Measurements from ENCODE around the gene SENP8. TPM values are rescaled to one million over a fixed set of nuclear protein-coding genes. Genes with fewer than 3 reads are reported as not detected.

SENP8 gene
- total and polyA plus RNA-seq, 2 of the 13 experiments (the other 11 are each of a cell fraction or from before 2014, with no cell fraction given): 2.7 to 3.0 TPM

GRCh38 chr15:72155635-72156616, 37.7 kb downstream of the SENP8 start (continued):
- no peak for TF ChIP-seq SOX13 (IDR thresholded peaks at IDR 0.05)
- TF ChIP-seq SOX13 (CRISPR knock-in tag; conservative IDR thresholded peaks at IDR 0.05 in 1 of 2, IDR thresholded peaks at IDR 0.05 in 1 of 2): no peak
- TF ChIP-seq JARID2 (CRISPR knock-in tag; IDR thresholded peaks at IDR 0.05; ENCODE audit: insufficient replicate concordance): no peak
- no peak for TF ChIP-seq ZNF737 (CRISPR knock-in tag; IDR thresholded peaks at IDR 0.05; ENCODE audit: borderline replicate concordance)
- no peak for TF ChIP-seq SKIL (CRISPR knock-in tag; IDR thresholded peaks at IDR 0.05; ENCODE audit: borderline replicate concordance)
- no peak for TF ChIP-seq ETV6 (CRISPR knock-in tag; conservative IDR thresholded peaks at IDR 0.05)
- no peak for TF ChIP-seq ZBTB49 (CRISPR knock-in tag; IDR thresholded peaks at IDR 0.05; ENCODE audit: borderline replicate concordance)
- TF ChIP-seq ZSCAN29 (CRISPR knock-in tag; conservative IDR thresholded peaks at IDR 0.05): no peak
- TF ChIP-seq ATF7 (IDR thresholded peaks at IDR 0.05): no peak
- TF ChIP-seq ATF7 (CRISPR knock-in tag; IDR thresholded peaks at IDR 0.05): no peak
- TF ChIP-seq ZNF160 (CRISPR knock-in tag; IDR thresholded peaks at IDR 0.05): no peak
- no peak for TF ChIP-seq NR3C1 (CRISPR knock-in tag; IDR thresholded peaks at IDR 0.05)
- TF ChIP-seq ZNF577 (CRISPR knock-in tag; IDR thresholded peaks at IDR 0.05; ENCODE audit: borderline replicate concordance, low read depth): no peak
- no peak for TF ChIP-seq ZNF260 (CRISPR knock-in tag; IDR thresholded peaks at IDR 0.05; ENCODE audit: borderline replicate concordance, low read depth)
- no peak for TF ChIP-seq MATR3 (CRISPR knock-in tag; IDR thresholded peaks at IDR 0.05)
- no peak for TF ChIP-seq ZNF484 (CRISPR knock-in tag; IDR thresholded peaks at IDR 0.05; ENCODE audit: borderline replicate concordance, low read depth)
- no peak for TF ChIP-seq HINFP (CRISPR knock-in tag; IDR thresholded peaks at IDR 0.05; ENCODE audit: low read depth)
- TF ChIP-seq GTF3A (CRISPR knock-in tag; conservative IDR thresholded peaks at IDR 0.05): no peak
- no peak for TF ChIP-seq ZNF784 (CRISPR knock-in tag; IDR thresholded peaks at IDR 0.05; ENCODE audit: borderline replicate concordance)
- no peak for TF ChIP-seq ZNF468 (CRISPR knock-in tag; IDR thresholded peaks at IDR 0.05)
- no peak for TF ChIP-seq ZNF34 (CRISPR knock-in tag; IDR thresholded peaks at IDR 0.05; ENCODE audit: borderline replicate concordance)

Measured in HepG2 (cell line).